HG03432 (cell line): Measurements from ENCODE around the gene MRPL2.

Source experiments
- ATAC-seq: cut with Tn5 transposase; IDR thresholded peaks from one replicate; pipeline ENCODE4 v1.9.1; 2021; ENCODE audit warnings: mild to moderate bottlenecking, moderate library complexity; ENCODE audit not compliant: unreplicated experiment

The MRPL2 gene

GRCh38 chr6:43059168-43060033, at the start of gene MRPL2, which contains the start of gene KLC4:
Gene MRPL2, minus strand, starts transcription at chr6:43059434. Its CDS starts 53 bp downstream, at chr6:43059381.
Gene KLC4, plus strand, starts transcription at chr6:43059631. Its CDS starts 1,705 bp downstream, at chr6:43061336.
- ATAC-seq = peak; percentile 88

GRCh38 chr6:43107344-43108062, 48.3 kb upstream of the MRPL2 start:
- no peak for ATAC-seq

GRCh38 chr6:43105538-43106222, 46.4 kb upstream of the MRPL2 start:
- no peak for ATAC-seq

DNA sequence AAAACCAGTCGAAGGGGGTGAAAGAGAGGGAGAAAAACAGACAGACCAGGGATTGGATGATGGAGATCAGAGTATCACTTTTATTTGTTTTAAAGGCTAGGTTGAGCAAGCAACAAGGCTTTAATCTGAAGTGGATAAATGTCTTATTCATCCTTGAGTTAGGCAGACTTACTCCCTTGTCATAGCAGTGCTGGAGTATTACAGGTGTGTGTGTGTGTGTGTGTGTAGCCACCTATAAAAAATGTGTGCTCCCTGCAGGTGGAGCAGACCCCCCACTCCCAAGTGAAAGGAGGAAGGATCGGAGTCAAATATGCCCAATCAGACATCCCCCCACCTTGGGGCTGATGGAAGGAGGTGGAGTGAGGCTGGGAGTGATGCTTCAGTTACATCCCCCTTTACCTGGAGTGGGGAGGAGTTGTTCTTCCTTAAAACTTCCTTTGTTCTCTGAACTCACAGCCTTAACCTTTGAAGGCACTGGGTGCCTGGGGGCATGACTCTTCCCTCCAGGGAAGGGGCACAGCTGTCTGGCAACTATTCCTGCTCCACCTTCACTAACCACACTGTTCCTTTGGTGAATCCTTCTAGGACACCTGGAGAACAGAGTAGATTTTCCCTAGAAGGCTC, 44.1 kb upstream of the MRPL2 start:
- ATAC-seq = no peak

- ATAC-seq = no peak
These were observed 42.3 kb upstream of the MRPL2 start for GRCh38 chr6:43101497-43101896.

DNA sequence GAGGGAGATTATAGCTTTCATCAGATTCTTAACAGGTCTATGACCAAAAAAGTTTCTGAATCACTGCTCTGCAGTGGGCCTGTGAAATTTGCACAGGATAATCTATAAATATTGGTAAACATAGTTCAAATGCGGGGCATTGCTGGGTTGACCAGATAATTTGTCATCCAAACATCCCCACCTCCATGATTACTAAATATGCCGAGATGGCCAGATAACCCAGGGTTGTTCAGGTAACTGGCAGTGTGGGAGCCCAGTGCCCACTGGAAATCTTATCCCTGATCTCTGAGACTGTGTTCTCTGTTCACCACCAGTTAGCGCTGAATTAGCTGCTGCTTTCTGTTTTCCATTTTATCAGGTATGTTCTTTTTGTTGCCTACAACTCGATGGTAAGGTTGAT, 38.3 kb upstream of the MRPL2 start:
- ATAC-seq = no peak

DNA sequence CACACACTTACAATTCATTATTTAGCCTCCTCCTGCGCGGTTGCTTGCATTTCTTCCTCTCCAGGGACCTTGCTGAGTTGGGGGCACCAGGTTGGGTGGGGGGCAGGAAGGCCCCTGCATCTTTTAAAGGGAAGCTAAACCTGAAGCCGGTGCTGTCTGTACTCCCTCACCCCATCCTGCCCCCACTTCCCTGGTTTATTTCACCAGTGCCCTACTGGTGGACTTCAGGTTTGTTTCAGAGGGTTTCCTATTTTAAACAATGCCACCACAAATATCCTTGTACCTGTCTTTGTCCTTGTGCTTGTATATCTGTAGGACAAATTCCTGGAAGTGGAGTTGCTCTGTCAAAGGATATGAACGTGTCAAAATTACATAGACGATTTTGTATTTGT, 37.9 kb upstream of the MRPL2 start:
- no peak for ATAC-seq

DNA sequence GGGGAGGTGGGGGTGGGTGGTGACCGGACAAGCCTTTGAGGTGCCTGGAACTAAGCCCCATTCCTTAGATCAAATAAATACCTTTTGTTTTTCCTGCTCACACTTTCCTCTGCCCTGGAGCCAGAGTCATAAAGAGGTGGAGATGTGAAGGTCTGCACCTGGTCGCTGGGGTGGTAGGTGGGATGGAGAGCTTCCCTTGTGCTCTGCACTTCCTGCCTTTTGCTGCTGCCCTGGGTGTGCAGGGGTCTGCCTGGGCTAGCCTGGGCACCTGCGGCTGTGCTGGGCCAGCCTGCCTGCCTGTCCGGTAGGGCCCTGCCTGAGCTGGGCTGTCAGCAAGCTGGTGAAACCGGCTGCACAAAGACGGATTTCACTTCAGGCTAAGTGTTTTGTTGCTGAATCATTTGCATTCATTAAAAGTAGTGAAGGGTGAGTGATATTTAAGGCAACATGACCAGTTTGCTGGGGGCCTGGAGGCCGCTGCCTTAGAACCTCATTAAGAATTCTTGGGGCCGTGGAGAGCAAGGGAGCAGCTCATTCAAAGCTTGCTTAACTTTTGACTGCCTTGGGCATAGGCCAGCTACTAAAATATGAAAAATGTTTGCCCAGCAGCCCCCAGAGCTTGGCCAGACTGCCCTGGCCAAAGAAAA, 37.3 kb upstream of the MRPL2 start:
- ATAC-seq = no peak

DNA sequence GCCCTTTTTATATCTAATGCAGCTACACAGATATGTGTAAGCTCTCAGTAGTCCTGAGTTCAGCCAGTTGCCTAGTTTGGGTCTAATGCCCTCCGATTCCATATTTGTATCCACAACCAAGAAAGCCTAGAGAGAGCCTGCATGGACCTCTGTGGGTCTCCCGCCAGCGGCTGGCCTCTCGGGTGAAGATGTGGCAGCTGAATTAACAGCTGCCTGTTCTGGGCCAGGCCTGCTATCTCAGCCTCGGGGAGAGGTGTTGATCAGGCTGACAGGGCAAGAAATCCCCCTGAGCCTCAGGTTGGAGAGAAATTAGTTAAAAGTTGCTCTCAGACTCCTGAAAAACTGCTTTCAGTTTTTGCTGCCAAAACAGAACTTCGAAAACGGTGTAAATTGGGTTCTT, 36.7 kb upstream of the MRPL2 start:
- ATAC-seq = no peak

GRCh38 chr6:43093436-43094289, 34.4 kb upstream of the MRPL2 start:
- no peak for ATAC-seq

GRCh38 chr6:43092635-43093034, 33.4 kb upstream of the MRPL2 start:
- no peak for ATAC-seq

DNA sequence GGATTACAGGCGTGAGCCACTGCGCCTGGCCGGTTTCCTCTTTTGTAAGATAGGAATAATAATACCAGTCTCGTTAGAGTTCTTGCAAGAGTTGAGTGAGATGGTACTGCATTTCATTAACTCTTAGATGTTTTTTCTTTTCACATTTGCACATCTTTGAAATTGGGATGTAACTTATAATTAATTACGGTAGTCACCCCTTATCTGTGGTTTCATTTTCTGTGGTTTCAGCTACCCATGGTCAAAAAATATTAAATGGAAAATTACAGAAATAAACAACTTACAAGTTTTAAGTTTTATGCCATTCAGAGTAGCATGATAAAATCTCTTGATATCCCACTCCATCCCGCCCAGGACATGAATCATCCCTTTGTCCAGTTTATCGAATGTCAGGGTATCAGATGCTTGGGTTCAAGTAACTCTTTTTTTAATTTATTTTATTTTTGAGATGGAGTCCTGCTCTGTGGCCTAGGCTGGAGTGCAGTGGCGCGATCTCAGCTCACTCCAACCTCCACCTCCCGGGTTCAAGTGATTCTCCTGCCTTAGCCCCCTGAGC, 32.3 kb upstream of the MRPL2 start:
- ATAC-seq = no peak

GRCh38 chr6:43091020-43091419, 31.8 kb upstream of the MRPL2 start:
- no peak for ATAC-seq

GRCh38 chr6:43090559-43090956, 31.3 kb upstream of the MRPL2 start:
- no peak for ATAC-seq

GRCh38 chr6:43089874-43090558, 30.8 kb upstream of the MRPL2 start:
- no peak for ATAC-seq

DNA sequence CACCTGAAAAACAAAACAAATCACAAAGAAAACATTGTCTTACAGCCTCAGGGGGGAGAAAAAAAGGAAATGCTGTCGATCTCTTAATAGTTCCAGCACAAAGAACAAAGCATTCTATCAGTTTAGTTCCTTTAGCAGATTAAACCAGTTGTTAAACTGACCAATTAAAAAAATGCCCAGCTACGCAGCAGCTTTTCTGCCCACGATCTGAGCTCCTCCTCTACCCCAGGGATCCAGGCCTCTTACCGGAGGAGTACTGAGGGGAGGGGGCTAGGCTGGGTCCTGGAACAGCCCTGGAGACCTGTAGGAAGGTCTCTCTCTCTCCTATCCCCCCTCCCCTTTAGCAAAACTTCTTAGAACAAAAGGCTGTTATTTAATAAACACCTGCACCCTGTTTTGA, 30.2 kb upstream of the MRPL2 start:
- ATAC-seq = no peak

- no peak for ATAC-seq
These were observed 29.4 kb upstream of the MRPL2 start for GRCh38 chr6:43088654-43089056.

DNA sequence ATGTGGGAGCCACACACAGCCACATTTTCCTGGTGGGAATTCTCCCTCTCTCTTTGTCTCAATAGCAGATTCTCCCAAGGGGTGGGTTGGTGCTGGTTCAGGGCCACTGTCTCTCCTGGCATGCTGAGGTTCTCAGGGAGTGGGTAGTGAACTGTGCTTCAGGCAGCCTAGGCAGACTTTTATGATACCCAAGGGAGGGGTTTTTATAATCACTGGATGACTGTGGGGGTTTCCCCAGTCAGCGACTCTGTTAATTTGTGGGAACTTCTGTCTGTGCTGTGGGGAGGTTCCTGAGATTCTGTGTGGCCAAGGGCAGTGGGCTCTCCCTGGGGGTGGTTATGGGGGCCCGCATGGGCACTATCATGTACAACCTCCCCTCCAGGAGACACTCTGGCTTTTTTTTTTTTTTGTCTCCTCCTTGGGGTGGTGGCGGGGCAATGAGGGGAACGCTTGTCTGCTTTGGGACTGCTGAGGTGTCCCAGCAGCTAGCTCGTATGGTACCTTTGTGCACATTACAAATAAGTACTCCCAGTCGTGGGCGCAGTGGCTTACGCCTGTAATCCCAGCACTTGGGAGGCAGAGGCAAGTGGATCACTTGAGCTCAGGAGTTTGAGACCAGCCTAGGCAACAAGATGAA, 26.9 kb upstream of the MRPL2 start:
- peak; percentile 63 for ATAC-seq
